EH (cell line): Measurements from ENCODE around the gene IRF3.
A peak's percentile ranks its signal among the peaks of the same experiment; 100 is the strongest.

Experiments used
- DNase-seq: peaks from one replicate; pipeline ENCODE4 v3.0.0-alpha.2; 2015; ENCODE audit warnings: low read depth

The IRF3 gene

DNA sequence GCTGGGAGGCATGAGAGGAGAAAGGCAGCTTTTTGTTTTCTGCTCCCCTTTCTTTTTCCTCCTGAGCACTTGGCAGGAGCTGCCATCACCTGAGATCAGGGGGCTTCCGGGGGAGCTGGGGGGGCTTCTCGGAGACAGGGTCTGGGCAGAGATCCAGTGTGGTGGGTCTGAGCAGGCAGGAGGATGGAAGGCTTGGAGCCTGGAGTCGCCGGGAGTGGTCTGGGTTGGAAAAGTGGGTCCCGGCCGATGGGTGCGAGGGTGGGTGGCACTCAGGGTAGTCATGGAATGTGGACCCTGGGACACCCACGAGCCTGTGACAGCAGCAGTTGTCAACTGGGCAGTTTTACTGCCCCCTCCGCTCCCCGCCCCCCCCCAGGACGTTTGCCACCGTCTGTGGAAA lies 21.5 kb upstream of the IRF3 start:
- no peak for DNase-seq

DNA sequence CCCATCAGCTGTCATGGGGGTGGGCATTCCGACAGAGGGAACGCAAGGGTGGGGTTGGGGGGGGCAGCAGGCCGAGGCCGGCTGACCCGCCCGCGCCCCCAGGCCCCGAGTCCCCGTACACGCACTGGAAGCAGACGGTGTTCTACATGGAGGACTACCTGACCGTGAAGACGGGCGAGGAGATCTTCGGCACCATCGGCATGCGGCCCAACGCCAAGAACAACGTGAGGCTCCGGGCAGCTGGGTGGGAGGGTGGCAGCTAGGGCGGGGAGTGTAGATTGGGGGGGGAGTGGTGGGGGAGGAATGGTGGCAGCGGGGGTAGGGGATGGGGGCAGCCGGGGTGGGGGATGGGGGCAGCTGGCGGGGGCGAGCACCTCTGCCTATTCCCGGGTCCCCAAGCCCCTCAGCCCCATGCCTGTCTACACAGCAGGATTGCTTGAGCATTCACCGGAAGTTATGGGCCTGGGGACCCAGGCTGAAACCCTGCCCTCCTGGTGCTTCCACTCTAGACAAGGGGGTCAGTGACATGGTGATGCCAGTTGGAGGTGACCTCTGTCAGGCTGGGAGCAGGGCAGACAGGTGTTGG lies 20.9 kb upstream of the IRF3 start:
- DNase-seq: no peak

DNA sequence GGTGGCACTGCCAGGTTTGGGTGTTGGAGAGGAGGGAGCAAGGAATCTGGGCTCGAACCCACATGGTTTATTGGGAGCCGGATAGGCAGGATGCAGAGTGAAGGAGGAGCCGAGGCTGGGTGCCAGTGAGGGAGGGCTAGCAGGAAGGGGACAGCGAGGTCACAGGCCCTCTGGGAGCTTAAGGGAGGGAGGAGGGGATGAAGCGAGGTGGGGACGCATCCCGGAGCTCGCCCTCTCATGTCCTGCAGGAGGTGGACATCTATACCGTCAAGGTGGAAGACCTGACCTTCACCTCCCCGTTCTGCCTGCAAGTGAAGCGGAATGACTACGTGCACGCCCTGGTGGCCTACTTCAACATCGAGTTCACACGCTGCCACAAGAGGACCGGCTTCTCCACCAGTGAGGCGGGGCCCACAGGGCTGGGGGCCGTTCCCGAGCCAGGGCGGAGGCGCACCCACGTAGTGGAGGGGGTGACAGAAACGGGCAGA lies 20.2 kb upstream of the IRF3 start:
- no peak for DNase-seq

DNA sequence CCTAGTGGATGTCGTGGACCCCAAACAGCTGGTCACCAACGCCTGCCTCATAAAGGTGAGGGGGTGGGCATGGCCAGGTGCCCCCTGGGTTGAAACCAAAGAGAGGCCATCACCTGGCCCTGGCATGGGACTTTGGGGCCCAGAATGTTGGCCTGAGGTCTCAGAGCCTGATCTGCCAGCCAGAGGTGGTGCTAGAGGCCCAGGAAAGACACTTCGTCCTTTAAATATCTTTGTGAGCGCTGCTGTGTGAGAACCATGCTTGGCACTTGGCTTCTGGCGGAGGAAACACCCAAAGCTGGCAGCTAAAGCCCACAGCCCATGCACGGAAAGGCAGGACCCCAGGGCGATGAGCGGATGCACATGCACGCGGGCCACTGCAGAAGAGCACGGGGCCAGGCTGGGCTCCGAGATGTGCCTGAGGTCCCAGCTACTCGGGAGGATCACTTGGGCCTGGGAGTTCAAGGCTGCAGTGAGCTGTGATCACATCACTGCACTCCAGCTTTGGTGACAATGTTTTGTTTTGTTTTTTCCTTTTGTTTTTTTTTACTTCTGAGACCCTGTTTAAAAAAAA lies 19.4 kb upstream of the IRF3 start:
- peak; percentile 22 for DNase-seq

DNA sequence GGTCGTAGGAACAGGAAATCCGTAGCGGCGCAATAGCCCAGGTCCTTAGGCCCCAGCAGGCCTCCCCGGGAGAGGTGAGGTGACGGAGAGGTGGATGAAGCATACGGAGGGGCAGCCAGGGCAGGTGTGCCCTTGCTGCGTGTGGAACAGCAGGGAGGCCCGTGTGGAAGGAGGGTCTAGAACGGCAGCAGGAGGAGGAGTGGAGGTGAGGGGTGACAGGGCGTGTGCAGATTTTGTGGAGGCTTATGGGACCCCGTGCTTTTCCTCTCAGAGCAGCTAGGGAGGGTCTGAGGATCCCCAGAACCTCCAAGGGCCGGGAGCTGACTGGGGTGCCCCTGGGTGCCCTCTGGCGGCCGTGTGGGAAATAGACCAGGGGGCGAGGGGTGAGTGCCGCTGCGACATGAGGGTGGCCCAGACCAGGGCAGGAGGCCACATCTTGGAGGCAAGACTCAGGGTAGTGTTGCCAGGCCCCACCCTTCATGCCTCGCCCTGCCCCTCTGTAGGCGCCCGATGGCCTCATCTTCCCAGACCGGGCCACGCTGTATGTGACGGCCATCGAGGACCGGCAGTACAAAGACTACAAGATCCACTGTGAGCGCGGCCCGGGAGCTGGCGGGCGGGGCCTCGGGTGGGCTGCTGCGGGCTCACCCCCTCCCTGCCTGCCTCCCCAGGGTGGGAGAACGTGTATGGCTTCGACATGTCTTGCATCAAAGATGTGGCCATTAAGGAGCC lies 18.8 kb upstream of the IRF3 start:
- peak; percentile 22 for DNase-seq

DNA sequence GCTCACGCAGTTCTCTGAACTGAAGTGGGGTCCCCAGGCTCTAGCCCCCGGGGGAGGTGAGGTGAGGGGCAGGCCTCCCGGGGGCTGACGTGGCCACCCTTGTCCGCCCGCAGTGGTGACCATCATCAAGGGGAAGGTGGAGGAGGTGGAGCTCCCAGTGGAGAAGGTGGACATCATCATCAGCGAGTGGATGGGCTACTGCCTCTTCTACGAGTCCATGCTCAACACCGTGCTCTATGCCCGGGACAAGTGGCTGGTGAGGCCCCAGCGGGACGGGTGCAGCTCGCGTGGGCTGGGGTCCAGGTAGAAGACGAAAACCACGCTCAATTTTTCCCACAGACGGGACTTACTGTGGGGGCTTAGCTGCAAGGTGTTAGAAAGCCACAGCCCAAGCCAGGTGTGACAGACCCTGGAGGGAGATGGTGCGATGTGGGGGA lies 18.2 kb upstream of the IRF3 start:
- DNase-seq: no peak

DNA sequence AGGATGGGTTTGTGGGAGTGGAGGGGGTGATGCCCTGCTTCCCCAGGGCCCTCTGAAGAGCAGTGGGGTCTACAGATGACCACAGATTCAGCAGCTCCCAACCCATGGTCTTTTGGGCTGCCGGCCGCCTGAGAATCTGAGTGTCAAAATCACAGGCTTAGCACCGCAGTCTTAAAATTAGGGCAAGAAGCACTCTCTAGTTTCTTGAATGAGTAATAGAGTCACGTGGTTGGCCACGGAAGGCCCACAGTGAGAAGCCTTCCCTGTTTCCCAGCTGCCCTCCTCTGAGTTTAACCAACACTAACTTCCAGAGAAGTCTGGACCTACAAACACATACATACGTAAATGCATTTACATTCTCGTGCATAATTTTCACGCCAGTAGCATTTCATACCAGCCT lies 16.6 kb upstream of the IRF3 start:
- DNase-seq: no peak

DNA sequence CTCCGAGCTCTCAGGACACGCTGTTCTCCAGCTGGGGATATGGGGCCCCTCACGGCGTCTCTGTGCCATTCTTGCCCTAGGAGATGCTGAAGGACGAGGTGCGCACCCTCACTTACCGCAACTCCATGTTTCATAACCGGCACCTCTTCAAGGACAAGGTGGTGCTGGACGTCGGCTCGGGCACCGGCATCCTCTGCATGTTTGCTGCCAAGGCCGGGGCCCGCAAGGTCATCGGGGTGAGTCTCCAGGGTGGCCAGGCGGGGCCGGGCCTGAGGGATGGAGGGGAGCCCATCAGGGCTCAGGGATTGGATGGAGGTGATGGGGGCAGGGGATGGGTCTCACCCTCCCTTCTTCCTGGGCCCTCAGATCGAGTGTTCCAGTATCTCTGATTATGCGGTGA lies 16.2 kb upstream of the IRF3 start:
- DNase-seq: no peak

DNA sequence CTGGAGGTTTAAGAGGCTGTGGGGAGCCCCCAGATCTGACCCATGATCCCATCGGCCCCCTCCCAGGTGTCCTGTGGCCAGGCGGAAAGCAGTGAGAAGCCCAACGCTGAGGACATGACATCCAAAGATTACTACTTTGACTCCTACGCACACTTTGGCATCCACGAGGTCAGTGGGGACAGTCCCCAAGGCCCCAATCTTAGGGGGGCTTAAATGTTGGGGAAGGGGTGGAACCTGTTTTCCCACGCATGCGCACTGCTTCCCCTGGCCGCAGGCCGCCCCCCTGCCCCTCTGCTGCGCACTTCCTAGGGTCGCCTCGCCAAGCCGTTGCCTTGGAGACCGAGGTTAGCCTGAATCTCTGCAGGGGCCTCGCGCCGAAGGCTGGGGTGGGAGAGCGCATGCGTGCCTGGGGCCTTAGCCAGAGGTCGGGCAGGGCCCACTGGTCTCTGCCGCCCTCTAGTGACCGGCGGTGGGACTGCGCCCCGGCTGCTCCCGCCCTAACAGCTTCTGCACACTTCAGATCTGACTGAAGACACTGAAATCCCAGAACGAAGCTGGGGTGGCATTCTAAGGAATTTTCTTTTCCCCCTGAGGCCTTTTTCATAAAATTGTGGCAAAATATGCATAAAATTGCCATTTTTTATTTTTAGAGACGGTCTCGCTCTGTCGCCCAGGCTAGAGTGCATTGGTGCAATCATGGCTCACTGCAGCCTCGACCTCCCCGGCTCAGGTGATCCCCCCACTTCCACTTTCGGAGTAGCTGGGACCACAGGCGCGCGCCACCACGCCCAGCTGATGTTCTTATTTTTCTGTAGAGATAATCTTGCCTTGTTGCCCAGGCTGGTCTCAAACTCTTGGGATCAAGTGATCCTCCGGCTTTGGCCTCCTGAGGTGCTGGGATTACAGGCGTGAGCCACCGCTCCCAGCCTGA lies 15.0 kb upstream of the IRF3 start:
- DNase-seq: peak; percentile 81

DNA sequence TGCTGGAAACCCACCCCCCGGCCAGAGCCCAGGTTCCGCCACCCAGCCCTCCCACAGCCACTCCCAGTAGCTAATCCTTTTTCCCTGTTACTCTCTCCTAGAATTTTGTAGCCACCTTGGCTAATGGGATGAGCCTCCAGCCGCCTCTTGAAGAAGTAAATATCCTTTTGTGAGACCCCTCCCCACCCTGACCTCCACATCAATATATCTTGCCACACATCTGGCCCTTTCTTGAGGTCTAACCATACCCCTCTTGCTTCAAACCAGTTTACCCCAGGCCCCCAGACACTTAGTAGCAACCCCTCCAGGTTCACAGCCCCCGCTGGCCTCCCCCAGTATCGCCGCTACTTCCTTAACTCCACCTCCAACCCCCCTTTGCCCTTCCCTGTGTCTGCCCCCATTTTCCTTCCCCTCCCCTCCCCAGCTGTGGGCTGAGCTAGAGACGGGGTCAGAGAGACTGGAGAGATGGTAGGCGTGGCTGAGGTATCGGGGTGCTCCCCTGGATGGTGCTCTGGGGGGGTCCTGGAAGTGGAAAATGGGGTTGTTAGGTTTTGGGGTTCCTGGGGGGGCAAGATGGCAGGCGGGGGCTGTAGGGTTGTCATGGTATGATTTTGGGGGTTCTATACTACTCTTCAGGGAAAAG lies 14.2 kb upstream of the IRF3 start:
- no peak for DNase-seq

DNA sequence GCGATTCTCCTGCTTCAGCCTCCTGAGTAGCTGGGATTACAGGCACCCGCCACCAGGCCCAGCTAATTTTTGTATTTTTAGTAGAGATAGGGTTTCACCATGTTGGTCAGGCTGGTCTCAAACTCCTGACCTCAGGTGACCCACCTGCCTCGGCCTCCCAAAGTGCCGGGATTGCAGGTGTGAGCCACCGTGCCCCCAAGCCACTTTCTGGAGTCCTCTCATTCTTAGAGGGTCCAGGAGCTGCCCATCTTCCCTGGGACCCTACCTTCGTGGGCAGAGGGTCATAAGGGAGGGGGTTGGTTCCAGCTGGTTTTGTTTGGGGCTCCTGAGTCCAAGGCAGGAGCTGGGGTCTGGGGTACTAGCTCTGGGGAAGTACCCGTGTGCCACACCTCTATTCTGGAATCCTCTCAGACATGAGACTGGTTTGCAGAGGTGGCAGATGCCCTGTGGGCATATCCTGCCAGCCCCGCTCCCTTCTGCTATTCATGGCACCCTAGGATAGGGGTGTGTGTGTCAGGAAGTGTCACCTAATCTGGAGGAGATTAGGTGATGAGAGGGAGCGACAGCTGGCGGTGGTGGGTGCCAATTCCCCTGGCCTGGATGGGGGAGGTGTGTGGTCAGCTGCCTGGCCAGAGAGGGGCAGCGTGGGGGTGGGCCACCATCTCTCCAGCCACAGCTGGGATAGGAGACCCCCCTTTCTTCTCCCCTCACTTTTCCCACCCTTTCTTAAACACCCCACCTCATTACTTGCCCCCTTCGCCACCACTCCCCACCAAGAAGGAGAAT lies 13.5 kb upstream of the IRF3 start:
- no peak for DNase-seq

DNA sequence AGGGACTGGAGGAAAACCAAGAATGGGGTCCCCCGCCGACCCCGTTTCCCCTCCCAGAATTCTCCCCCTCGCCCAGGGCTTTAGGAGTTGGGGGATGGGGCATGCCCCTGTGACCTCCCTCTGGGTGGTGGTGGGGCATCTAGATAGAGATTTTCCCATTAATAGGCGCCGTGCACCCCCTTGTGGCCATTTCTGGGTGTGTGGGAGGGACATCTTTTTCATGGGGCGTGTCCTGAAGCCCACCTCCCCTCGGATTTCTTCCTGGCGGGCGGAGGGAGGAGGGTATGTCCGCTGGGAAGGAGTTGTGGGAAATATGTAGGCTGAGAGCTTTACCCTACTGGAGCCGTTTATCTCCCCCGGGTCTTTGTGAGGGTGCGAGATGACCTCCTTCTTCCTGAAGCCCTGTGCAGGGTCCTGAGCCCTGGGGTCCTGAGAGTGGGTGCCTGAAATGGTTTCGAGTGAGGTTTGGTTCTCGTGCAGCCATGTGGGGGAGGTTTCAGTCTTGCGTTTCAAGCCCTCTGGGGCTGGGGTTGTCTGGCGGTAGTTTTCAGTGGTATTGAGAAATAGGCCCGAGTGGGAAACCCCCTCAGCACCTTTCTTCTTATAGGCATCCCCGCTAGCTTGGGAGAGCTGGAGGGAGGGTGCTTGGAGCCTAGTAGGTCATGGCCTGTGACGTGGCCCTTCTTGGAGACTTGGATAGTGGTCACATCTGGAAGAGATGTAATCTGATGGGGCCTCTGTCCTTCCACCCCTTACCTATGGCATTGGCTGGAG lies 12.4 kb upstream of the IRF3 start:
- DNase-seq: peak; percentile 67

DNA sequence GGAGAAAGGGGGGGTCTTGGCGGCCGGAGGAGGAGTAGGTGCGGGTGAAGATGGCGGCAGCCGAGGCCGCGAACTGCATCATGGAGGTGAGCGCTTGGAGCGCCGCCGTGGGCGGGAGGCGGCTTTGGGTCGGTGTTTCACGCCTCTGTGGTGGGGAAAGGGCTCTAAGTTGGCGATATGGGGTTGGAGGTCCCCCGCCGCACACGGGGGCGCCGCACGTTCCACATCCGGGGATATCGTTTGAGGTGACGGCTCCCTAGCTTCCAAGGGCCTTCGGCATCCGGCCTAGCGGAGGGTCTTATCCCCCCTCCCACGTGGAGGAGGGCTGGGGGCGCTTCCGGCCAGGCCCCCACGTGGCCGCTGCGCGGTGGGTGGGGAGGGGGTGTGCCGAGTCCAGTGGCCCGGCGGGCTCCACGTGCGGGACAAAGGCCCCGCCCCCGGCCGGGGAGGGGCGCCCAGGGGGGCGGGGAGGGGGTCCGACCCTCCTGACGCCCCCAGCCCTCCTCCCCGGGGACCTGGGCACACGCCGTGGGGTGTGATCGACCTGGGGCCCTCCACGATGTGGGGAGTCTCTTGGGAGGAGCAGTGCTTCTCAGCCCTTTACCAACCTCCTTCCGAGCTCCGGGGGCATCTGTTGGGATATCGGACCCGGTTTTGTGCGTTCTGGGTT lies 11.7 kb upstream of the IRF3 start, which contains the start of gene PRMT1:
Gene PRMT1, plus strand, starts transcription at position 41 of the 670 bp plus-strand sequence. Its CDS starts 10 bp downstream, at position 51.
- peak; percentile 38 for DNase-seq

DNA sequence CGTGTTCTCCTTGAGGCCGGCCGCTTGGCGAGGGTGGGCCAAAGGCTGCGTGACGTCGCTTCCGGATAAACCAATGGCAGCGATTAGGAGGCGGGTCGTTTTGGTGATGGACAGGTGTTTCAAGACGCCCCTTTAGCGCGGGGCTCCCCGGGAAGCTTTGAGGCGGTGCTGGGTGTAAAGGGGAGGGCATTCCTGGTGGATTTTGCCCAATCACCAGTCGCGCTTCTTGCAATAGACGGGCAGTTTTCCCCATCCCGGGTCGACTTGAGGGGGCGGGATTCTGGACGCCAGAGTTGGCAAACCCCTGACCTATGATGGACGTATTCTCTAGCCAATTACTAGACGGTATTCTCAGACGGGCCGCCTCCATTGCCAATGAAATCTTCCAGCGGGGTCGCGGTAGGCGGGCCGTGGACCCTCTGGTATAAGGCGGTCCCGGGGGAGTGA lies 11.2 kb upstream of the IRF3 start:
- DNase-seq: peak; percentile 100

DNA sequence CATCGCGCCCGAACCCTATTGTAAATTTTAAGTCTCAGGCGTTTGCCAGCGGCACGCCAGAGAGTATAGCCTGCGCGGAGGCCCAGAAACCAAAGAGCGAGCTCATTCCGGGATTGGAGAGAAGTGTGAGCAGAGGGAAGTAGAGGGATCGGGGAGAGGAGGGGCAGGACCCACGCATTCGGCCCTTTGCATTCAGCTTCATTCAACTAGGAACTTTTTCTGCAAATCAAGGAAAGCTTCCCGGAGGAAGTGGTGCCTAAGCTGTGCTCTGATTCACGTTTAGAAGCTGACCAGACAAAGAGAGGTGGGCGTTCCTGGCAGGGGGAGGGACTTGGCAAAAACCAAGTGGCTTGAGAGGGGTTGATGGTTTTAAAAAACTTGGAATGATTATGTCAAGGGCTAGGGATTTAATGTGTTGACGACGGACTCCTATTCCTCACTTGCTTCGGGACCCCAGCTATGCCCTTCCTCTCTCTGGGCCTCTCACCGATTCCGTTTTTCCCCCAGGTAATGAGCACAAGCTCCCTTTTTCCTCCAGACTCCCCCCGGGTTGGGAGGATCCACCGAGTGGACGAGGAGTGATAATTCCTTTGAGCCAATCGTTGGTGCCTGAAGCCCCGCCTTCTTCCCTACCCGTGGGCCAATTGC lies 10.6 kb upstream of the IRF3 start:
- peak; percentile 90 for DNase-seq

DNA sequence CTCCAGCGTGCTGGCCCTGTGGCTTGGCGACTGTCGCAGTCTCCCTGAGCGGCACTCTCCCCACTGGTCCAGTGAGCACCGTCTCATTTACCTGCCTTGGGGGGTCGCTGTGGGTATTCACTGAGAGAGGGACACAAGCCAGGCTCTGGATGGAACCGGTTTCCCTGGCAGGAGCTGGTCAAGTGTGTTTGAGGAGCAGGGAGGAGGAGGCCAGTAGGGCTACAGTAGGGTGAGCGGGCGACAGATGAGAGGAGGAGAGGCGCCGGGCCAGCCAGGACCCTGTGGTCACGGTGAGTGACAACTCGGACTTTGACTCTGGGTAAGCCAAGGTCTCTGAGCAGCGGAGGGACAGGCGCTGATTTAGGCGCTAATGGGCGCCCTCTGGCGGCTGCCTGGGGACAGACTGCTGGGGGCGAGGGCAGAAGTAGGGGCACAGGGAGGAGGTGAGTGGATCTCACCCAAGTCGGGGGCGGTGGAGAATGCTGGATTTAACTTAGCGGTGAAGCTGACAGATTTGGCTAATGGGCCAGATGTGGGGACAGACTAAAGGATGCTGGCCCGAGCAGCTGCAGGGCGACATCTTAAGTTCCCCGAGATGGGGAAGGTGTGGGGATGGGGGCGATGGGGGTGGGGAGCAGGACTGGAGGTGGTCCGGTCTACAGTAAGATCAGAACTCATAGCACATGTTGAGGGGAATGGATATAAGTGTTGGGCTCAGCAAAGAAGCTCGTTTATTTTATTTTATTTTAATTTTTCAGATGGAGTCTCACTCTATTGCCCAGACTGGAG lies 6.7 kb upstream of the IRF3 start:
- DNase-seq: peak; percentile 71

DNA sequence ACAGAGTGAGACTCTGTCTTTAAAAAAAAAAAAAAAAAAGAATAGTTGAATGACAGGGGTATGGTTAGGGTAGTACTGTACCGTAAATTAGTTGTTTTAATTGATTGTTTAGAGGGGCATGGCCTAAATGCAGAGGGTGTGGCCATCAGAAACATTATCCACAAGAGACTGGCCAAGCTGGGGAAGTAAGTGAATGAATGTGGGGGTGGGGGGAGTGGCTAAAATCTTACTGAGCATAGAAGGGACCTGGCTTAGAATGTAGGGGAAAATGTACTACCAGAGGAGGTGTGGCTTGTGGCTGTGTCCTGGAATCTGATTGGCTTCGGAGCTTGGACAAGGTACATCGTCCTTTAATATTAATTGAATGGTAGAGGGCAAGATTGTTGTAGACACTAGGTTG lies 3.9 kb upstream of the IRF3 start:
- DNase-seq: no peak

DNA sequence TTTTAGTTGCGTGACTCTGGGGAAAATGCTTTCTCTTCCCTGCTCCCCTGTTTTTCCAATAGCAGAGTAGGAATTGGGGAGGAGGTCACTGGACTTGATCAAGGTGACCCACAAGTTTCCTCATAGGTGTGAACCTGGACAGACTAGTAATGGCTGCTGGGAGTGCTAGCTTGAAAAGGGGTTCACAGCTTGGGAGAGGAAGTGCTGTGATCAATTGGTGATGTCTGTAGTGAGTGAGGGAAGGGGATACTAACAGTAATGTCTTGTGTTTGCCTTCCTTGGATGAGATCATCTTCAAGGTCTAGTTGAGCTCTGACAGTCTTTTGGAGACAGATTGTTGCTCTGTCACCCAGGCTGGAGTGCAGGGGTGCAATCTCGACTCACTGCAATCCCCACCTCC lies 1.8 kb upstream of the IRF3 start:
- no peak for DNase-seq
